ENCODE measurements around the gene TOMM34. TPM values are rescaled to one million over a fixed set of nuclear protein-coding genes. Genes with fewer than 3 reads are reported as not detected.
A peak's percentile ranks its signal among the peaks of the same experiment; 100 is the strongest.

TOMM34 gene
- total RNA-seq, 2 experiments from 2014 or later = 60.5 to 62.4 TPM

- peaks cover 59% of the 10 kb centered on the region for H3K4me1 Mint-ChIP-seq (ENCODE audit: low read depth)
- peak within 1 kb of the TSS; percentile 99 for H3K27ac Mint-ChIP-seq
- peak; percentile 95 for DNase-seq
- no peak for TF ChIP-seq CTCF (IDR thresholded peaks at IDR 0.05)
- H3K36me3 Mint-ChIP-seq (ENCODE audit: low read depth) = peaks cover 36% of the 10 kb centered on the region
- peak; percentile 74 for ATAC-seq
- no peaks in the 10 kb centered on the region for H3K27me3 Mint-ChIP-seq
- H3K9me3 Mint-ChIP-seq = peaks cover 2% of the 10 kb centered on the region
- intact Hi-C loops (cut with micrococcal nuclease) = no loop called here
- CTCF ChIA-PET = interaction anchor here (1.0 to 1.2 kb wide), 2 partner anchors 46 to 69 kb away, joined by 3 to 4 read pairs; no protein-coding TSS in a partner anchor
- H3K4me3 Mint-ChIP-seq = peak within 1 kb of the TSS; percentile 100
- POLR2A ChIA-PET = interaction anchor here (0.6 to 6.6 kb wide), 12 partner anchors 9 to 92 kb away, joined by 3 to 55 read pairs (median 3); no protein-coding TSS in a partner anchor
These were observed 6.1 kb upstream of the TOMM34 start, which contains the start of gene STK4 for GRCh38 chr20:44966030-44966961. TSS of gene STK4 (plus strand) at chr20:44966512. CDS start at chr20:44966569, 57 bp downstream.

- Mint-ChIP-seq H3K36me3 (ENCODE audit: low read depth) (peaks cover 33% of the 10 kb centered on the region), H3K27ac (peak overlapping the region; percentile 99), H3K4me3 (peak overlapping the region; percentile 100), H3K27me3 (no peaks in the 10 kb centered on the region), H3K9me3 (peaks cover 2% of the 10 kb centered on the region), H3K4me1 (ENCODE audit: low read depth) (peaks cover 59% of the 10 kb centered on the region)
- no peak for TF ChIP-seq CTCF (IDR thresholded peaks at IDR 0.05)
- intact Hi-C loops (cut with micrococcal nuclease) = no loop called here
- DNase-seq = no peak
- no peak for ATAC-seq
- CTCF ChIA-PET = interaction anchor here (1.0 to 1.2 kb wide), 3 partner anchors 12 to 69 kb away, joined by 3 to 4 read pairs (median 3); no protein-coding TSS in a partner anchor
- POLR2A ChIA-PET = interaction anchor here (0.6 to 6.6 kb wide), 8 partner anchors 9 to 78 kb away, joined by 3 to 55 read pairs (median 4); no protein-coding TSS in a partner anchor
These were observed 5.4 kb upstream of the TOMM34 start for GRCh38 chr20:44965651-44966029.

DNA sequence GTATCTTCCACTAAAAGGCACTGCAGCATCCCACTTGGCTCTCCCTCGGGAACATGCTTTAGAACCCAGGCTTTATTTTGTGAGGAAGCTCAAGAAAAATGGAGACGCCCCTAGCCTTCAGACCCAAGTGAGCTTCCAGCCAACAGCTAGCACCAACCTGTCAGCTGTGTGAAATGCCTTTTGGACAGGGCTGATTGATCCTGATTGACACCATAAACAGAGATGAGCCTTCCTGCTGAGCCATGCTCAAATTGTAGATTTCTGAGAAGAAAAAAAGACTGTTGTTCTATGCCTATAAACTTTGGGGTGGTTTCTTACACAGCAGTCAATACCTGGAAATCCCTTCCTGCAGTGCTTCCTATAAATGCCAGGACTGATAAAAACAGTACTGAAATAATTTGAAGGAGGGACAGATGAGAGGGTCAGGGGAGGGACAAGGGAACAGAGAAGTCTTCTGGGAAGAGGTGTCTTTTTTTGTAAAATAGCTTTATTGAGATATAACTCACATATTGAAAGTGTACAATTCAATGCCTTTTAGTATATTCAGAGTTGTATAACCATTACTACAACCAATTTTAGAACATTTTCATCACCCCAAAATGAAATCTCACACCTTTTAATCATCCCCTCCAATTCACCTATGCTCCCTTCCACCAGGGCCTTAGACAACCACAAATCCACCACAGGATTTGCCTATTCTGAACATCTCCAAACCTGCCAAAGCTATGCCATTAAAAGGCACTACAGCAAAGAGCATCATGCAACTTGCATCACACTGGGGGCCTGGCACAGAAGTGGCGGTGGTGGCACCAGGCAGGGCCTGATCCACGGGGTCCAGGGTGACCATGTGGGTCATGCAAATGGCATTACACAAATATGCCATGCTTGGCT is 3.4 kb upstream of the TOMM34 start:
- H3K36me3 Mint-ChIP-seq (ENCODE audit: low read depth) = peaks cover 35% of the 10 kb centered on the region
- H3K4me1 Mint-ChIP-seq (ENCODE audit: low read depth) = peaks cover 56% of the 10 kb centered on the region
- ChIA-PET CTCF (interaction anchor here (0.7 to 1.2 kb wide), 4 partner anchors 15 to 132 kb away, joined by 3 to 5 read pairs (median 4); no protein-coding TSS in a partner anchor), POLR2A (interaction anchor here (1.5 to 2.1 kb wide), 2 partner anchors 9 to 27 kb away, joined by 6 to 7 read pairs; no protein-coding TSS in a partner anchor)
- TF ChIP-seq CTCF (IDR thresholded peaks at IDR 0.05) = no peak
- DNase-seq (peak; percentile 50), ATAC-seq (no peak)
- no peaks in the 10 kb centered on the region for H3K27me3 Mint-ChIP-seq
- H3K4me3 Mint-ChIP-seq = peak overlapping the region; percentile 18
- peak overlapping the region; percentile 71 for H3K27ac Mint-ChIP-seq
- intact Hi-C loops (cut with micrococcal nuclease) = loop anchor here (5.0 kb wide), 1 partner anchor 76 kb away; the partner anchor contains the start of gene YWHAB
- H3K9me3 Mint-ChIP-seq = peaks cover 2% of the 10 kb centered on the region

DNA sequence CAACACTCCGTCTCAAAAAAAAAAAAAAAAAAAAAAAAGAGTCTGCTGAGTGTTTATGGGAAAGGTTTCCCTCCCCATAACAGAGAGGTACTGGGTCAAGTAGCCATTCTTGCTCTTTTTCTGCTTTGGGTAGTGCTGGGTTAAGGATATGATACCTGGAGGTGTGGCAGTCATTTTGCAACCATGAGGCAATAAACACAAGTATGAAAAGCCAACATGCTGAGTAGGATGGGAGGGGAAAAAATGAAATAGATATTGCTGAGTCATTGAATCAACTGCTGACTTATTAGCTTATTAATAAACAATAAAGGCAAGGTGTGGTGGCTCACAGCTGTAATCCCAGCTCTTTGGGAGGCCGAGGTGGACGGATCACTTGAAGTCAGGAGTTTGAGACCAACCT is 2.3 kb upstream of the TOMM34 start:
- Mint-ChIP-seq H3K36me3 (ENCODE audit: low read depth) (peaks cover 35% of the 10 kb centered on the region), H3K27ac (peak overlapping the region; percentile 35), H3K9me3 (peaks cover 2% of the 10 kb centered on the region), H3K27me3 (no peaks in the 10 kb centered on the region), H3K4me1 (ENCODE audit: low read depth) (peaks cover 63% of the 10 kb centered on the region), H3K4me3 (no peak overlapping the region)
- ChIA-PET CTCF (interaction anchor here (1.2 to 3.1 kb wide), 3 partner anchors 11 to 49 kb away, joined by 4 to 9 read pairs (median 5); no protein-coding TSS in a partner anchor), POLR2A (interaction anchor here (0.6 to 2.1 kb wide), 6 partner anchors 8 to 28 kb away, joined by 3 to 7 read pairs (median 4); no protein-coding TSS in a partner anchor)
- no peak for ATAC-seq
- no peak for DNase-seq
- no peak for TF ChIP-seq CTCF (IDR thresholded peaks at IDR 0.05)
- intact Hi-C loops (cut with micrococcal nuclease) = loop anchor here (5.0 kb wide), 1 partner anchor 75 kb away; the partner anchor contains the start of gene YWHAB
